Measurements from ENCODE around the gene FAM83G.
"Not testable (repeated sequence)": the region's sequence is repeated elsewhere in the genome, so short reads cannot be mapped to it uniquely, and the experiment has no call there.

FAM83G gene

DNA sequence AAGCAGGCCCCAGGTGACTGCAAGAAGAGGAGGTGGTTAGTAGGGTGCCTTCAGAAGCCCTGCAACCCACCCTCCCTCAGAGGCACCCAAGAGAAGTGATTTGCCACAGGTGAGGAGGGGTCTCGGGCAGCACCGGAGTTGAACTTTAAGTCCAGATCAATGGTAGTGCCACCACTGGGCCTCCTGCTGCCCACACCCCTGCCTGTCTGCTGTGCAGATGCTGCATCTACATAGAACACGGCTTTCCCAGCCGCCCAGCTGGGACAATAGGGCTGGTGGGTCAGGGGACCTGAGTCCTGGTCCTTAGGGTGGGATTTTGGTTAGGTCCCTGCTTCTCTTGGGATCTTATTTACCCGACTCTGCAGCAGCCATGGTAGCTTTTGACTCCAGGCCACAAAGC, 17.6 kb upstream of the FAM83G start:
- no peak for DNase-seq

DNA sequence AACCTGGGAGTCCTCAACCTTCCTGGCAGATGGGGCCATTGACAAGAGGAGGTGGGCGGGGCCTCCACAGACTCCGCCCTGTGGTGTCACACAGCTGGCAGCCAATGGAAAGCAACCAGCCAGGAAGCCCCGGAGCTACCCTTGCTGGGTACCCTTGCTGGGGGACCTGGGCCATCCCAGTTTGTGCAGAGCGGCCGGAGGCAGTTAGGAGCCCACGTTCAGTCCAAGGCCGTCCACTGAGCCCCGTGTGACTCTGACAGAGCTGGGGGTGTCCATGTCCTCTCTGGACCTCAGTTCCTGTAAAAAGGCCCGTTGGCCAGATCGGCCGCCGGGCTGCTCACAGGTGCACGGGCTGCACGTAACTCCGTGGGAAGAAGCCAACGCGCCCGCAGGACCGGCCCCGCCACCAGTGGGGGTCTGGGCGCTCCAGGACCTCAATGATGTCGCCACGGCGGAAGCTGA, 17.1 kb upstream of the FAM83G start:
- DNase-seq, result no peak

DNA sequence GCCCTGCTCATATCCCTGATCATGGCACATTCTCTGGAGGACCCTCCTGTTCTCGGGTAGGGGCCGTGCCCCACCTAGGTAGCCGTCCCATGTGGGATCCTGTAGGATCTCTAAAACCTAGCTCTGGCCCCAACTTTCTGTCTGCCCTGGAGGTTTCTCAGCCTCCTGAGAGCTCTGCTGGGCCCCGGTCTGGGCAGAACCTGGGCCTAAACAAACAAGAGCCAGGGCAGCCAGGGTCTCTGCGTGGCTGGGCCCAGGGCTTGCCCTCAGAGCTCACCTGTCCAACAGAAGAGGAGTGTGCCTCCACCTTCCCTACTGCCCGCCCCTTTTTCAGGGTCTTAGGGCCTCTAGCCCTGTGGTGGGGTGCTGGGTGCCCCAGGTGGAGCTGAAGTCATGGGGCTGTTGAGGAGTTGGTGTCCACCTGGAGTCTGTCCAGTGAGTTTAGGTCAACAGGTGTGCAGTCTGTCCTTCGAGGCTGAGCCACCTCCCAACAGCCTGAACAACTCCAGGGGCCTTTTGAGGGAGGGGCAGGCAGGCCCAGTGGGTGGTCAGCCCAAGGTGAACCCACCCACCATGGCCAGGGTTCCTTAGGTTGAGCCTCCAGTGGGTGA, 16.6 kb upstream of the FAM83G start:
- DNase-seq, result not testable (repeated sequence)

DNA sequence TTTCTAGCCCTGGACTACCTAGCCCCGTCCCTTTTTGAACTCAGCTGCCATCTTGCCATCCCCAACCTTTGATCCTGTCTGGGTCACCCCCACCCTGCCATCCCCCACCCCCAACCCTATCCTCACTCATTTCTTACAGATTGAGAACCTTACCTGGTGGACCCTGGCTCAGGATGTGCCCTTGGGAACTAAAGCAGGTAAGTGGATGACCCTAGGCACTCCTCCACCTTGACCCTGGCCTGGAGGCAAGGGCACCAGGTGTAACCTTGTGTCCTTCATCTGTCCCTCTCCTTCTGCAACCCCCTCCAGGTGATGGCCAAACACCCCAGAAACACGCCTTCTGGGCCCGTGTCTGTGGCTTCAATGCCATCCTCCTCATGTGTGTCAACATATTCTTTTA, 15.5 kb upstream of the FAM83G start:
- DNase-seq, result no peak

DNA sequence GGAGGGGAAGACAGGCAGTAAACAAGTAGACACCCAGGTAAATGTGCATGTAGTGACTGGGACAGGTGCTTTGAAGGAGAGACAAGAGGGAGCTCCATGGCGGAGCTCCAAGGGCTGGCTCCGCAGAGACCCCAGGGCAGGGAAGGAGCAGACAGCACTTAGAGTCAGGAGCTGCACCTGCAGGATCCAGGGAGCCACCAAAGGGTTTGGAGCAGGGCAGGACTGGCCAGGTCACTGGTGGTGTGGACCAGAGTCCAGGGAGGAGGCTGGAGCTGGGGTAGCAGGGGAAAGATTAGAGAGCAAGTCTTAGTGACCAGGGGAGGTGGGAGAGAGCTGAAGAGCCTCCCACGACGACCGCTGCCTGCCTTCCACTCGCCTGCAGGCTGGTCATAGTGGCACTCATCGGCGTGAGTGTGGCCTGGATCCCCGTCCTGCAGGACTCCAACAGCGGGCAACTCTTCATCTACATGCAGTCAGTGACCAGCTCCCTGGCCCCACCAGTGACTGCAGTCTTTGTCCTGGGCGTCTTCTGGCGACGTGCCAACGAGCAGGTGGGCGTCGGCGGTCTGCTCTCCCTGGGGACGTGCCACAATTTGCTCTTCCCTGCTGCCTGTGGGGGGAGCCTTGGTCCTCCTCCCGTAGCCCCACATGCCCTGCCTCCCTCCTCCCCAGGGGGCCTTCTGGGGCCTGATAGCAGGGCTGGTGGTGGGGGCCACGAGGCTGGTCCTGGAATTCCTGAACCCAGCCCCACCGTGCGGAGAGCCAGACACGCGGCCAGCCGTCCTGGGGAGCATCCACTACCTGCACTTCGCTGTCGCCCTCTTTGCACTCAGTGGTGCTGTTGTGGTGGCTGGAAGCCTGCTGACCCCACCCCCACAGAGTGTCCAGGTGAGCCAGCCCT, 14.7 kb upstream of the FAM83G start:
- peak; percentile 4 for DNase-seq

DNA sequence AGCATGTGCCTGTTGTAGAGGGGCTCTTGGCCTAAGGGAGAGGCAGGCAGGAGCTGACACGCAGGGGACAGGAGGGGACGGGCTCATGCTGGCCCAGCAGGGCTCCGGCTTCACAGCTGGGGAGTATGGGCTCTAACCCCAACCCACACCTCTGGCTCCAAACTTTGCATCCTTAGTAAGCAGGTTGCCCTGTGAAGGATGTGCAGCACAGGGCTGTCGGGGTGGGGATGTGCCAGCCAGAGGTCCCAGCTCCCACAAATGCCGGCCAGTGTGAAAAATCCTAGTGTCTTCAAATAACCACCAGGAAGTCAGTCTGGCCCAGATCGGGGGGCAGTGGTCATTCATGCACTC, 14.0 kb upstream of the FAM83G start:
- DNase-seq, result no peak

DNA sequence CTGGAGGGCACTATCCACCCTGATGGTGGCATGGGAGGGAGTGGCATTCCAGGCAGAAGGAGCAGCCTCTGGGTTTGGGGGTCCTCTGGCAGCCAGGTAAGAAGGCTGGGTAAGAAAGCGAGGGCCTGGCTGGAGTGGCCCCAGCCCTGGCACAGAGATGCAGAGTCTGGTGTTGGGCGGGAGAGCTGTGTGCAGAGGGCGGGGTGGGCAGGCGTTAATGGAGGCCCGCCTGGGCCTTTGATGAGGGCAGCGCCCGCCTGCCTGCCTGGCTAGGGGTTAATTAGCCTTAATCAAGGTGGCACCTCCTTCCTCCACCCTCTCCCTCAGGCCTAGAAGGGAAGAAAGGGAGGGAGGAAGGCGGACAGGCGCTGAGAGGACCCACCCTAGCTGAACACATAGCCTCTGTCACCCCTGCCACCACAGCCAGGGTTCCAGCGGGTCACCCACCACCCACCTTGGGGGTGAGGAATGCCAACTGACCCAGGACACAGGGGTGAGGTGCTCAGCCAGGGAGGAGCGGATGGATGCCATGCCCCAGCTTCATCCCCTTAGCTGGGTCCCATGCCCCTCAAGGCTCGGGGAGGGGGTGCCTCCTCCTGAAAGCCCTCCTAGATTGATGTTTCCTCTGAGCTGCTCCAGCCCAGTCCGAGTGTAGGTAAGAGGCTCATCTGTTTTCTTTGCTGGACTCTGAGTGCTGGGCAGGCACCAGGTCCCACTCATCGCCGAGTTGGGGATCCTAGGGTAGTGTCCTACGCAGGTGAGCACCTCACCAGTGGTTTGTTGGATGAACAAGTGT, 13.4 kb upstream of the FAM83G start:
- DNase-seq, result no peak

DNA sequence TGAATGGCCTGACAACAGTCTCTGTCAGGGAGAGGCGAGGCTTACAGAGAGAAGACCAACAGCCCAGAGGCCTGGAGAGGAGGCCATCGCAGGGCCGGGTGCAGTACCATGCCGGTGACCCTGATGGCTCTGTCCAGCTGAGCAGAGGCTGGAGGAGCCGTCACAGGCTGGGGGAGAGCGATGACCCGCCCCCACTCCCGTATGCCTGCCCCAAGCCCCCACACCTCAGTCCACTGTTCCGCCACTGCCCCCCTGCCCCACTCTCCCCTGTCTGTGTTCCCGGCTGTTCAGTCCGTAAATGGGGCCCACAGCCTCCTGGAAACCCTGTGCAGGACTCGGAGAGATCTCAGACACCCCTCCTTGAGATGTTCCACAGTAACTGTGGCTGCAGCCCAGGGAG, 12.8 kb upstream of the FAM83G start:
- DNase-seq, result no peak

DNA sequence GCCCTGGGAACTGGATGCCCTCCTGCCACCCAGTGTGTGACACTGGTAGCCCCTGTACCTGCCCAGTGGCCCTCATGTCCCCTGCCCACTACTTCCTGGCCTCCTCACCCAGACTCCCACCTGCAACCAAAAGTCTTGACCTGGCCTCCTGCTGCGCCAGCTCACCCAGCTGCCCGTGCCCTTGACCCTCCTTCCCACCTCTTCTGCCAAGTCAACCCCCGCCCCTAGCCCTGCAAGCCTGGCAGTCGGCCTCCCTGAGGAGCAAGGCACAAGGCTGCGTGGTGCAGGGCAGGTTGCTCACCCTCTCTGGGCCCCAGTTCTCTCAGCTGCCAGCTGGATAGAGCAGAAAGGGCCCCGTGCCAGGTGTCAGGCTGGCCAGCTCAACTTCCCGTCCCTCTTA, 12.3 kb upstream of the FAM83G start:
- no peak for DNase-seq

DNA sequence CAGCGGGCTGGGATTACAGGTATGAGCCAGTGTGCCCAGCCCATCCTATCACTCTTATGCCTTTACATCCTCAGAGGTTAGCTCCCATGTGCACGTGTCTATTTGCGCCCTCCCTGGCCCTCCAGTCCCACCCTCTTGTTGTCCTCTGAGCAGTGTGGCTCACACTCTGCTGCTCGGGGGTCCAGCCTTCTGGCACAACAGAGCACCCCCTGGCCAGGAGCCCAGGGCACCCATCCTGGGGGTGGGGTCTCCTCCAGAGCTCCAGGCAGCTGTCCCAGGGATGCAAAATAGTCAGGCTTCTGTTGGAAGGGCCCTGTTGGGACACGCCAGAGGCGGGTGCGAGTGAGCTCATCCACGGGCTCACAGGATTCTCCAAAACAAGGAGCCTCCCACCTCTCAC, 11.7 kb upstream of the FAM83G start:
- DNase-seq, result no peak

DNA sequence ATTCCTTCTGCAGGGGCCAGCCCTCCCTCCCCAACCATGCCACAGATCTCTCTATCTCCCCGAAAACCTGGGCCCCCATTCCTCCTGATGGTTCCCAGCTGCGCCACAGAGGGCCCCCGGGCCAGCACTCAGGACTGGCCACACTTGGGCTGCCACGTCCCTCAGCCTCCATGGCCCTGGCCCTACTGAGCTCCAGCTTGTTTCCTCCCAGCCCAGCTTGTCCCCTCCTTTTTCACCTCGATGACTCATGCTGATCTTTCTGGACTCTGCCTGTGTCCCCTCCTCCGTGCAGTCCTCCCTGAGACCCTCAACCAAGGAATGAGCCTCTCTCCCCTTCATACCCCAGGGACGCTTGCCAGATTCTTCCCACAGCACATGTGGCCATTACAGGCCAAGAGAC, 10.9 kb upstream of the FAM83G start:
- DNase-seq, result no peak

DNA sequence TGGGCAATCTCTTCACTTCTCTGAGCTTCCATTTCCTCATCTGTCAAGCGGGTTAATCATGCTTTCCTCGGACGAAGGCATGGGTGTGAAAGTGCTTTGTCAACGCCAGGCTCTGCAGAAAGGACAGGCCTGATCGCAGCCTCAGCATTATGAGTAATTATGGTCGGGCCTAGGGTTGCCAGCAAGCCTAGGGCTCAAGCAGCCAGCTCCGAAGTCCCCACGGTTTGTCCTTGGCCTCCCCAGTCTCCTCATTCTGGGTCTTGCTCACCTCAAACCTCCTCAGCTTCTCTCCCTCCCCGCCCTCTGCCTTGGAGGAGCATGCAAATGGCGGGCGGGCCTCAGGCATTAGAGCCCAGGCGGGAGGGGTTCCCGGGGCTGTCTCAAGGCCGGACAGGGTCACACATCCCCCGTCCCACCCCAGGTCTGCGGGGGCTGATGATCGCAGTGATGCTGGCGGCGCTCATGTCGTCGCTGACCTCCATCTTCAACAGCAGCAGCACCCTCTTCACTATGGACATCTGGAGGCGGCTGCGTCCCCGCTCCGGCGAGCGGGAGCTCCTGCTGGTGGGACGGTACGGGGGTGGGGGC, 10.2 kb upstream of the FAM83G start:
- DNase-seq, result no peak

DNA sequence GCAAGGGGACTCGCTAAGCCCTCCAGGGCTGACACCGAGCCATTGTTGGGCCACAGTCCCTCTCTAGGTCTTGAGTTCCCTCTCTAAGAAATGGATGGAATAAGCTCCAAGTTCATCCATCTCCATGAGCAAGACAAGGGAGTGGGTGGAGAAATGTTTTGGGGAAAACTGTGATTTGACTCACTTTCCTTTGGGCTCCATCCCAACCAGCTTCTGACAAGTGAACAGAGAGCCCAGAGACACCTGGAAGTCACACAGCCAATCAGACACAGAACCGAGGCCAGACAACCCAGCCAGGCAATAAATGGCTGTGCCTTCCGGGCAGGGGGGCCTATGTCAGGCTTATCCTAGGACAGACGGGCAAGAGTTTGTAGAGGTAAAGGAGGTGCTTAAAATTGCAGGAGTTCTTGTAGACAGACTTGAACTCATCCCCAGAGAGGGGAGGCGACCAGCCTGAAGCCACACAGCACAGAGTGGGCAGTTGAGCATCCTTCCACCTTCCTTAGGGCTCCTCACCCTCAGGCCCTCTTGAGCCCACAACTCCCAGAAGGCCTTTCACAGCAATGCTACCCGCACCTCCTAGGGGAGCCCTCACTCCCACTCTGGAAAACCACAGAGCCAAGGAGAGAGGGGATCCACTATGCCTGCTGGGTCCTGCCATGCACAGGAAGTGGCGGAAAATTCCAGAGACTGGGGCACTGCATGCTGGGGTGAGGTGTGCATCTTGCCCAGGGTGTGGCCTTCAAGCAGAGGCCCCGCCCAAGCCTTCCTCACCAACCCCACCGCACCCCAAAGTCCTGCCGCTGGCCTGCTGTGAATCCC, 9.5 kb upstream of the FAM83G start:
- no peak for DNase-seq

DNA sequence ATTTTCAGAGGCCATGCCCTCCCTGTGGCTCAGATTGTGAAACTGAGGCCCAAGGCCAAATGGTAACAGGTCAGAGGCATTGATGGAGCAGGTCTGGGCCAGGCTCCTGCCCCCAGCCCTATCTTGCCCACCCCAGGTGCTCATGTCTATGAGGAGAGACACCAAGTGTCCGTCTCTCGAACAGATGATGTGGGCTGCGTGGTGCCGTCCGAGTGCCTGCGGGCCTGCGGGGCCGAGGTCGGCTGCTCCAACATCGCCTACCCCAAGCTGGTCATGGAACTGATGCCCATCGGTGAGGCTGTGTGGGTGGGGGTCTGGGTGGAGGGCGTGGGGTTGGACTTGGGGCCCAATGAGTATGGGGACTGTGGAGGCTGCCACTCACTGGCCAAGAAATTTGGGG, 8.7 kb upstream of the FAM83G start:
- no peak for DNase-seq

DNA sequence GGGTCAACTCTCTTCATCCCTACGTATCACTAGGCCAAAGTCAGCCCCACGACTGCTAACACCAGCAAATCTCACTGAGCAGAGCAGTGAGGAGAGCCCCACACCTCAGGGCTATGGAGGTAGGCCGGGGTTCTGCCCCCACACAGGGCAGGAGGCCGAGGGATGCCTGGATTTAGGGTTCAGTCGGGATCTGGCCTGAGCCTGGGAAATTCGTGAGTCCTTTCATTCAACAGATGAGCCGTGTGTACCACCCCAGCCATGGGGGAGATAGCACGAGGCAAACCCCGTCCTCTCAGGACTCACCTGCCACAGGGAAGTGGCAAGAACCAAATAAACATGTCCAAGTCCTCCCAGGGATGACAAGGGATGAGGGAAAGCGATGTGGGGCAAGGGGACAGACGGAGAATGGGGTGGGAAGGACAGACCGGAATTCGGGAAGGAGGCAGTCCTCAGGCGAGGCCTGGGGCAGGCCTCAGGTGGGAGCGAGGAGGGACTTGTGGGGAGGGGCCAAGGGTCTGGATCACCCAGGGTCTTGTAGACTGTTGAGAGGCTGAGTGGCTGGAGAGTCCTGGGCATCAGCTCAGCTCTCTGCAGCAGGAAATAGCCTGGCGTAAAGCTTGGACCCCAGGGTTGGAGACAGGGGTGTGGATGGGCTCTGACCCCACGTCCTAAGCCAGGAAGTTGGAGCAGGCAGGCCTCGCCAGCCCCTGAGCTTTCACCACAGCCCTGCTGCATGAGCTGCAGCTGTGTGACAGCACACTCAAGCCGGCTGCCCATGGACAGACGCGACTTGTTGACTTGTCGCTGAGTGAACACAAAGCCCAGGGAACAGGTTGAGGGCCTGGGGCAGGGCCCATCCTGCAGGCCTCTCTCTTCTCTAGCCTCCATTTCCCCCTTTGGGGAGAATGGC, 7.9 kb upstream of the FAM83G start:
- DNase-seq, result no peak

DNA sequence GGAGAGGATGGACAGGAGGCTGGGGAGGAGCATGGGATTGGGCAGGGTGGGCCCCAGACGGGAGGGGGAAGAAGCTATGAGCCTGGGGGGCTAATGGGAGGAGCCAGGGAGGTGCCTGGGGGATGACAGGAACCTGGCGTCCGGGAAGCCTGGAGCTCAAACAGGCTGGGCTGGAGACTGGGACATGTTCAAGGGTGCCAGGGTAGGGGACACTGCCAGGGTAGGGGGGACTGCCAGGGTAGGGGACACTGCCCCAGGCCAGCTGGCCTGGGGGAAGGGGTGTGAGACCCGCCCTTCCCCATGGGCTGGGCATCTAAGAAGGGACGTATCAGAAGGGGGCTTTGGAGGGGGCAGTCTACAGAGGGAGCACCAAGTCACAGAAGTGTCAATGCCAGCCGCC, 7.0 kb upstream of the FAM83G start:
- DNase-seq, result no peak

DNA sequence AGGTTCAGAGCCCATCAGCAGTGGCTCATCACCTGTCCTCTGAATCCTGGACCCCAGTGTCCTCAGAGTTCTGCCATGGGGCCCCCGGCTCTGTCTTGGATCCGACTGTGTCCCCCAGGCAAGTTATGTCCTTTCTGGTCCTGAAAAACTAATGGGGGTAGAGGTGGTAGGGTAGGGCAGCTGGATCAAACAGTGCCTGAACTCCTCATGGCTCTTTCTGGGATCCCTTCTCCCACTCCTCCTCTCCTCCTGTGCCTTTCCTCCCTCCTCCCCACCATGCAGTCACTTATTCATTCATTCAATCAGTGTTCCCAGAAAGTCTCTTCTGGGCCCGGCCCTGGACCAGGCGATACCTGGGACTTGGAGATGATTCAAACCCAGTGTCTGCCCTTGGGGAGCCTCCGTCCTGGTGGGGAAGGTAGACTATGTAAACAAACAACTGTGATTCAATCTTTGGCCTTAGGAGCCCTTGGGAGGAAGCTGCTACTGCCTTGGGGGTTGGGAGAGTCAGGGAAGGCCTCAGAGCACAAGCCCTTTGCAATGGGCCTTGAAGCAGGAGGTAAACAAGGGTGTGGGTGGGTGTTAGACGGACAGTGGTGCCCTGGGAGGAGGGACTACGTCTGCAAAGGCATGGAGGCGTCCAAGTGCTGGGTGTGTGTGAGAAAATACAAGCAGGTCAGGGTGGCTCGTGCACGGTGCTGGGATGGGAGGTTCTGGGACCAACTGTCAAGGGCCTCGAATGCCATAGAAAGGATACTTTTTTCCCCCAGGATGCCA, 6.4 kb upstream of the FAM83G start:
- no peak for DNase-seq

DNA sequence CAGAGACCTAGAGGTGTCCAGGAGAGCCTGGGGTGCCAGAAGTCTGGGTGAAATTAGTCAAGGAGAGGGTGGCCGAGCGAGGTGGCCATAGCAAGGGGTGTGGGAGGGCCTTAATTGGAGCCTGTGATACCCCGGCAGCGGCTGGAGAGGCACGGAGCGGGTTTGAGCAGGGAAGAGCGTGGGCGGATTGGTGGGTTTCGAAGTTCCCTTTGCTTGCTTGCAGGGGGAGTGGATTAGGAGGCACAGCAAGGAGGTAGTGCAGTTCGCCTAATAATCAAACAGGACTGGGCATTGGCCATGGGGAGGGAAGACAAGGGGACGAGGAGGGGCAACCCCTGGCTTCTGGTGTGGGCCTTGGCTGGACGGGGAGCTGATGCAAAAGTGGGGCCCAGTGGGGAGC, 5.4 kb upstream of the FAM83G start:
- no peak for DNase-seq

DNA sequence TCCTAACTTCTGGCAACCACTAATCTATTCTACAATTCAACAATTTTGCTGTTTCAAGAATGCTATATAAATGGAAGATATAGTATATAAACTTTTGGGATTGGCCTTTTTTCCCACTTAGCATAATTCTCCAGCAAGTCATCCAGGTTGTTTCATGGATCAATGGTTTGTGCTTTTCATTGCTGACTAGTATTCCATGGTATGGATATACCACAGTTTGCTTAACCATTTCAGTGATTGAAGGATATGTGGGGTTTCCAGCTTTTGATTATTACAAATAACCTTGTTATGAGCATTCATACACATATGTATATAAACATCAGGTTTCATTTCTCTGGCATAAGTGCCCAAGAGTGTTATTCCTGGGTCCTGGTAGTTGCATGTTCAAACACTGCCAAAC, 2.1 kb upstream of the FAM83G start:
- DNase-seq, result no peak

DNA sequence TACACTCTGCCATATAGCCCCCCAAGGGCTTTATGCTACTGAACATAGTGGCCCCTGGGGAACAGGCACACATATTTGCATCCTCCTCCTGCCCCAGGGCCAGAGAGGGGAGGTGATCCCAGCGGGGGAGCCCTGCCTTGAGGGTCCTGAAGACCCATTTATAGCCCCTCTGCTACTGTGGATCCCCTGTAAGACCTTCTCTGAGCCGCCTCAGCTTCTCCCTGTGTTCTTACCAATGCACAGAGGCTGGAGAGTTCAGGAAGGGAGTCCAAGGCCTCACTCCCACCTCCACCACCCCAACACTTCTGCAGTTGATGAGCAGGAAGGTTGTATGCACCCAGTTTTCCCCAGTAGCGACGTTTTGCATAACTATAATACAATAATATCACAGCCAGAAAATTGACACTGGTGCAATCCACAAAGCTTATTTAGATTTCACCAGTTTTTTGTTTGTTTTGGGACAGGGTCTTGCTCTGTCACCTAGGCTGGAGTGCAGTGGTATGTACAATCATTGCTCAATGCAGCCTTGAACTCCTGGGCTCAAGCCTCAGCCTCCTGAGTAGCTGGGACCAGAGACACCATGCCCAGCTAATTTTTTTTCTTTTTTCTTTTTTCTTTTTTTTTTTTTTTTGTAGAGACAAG, 1.3 kb upstream of the FAM83G start:
- no peak for DNase-seq

Measured in NCI-H1092 treated with DMSO at 0.1 percent for 48 hours (cell line).